ENCODE data around the gene PDE8B. TPM values are rescaled to one million over a fixed set of nuclear protein-coding genes. Genes with fewer than 3 reads are reported as not detected.

The PDE8B gene
- total RNA-seq, 1 experiment from 2014 or later, result 0.07 TPM

DNA sequence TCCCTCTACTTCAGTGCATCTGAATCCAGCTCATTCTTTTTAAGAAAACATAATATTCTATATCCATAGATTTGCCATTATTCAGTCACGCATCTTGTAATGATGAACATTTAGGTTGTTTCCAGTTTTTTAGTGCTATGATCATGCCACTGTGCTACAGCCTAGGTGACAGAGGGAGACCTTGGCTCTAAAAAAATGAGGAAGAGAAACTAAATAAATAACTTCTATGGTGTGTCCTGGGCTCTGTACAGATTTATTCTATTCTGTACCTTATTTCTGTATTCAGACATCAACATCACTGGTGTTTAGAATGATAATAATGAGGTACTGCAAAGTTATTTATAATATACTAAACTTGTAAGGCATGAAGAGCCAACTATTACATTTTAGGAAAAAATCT, 45.9 kb downstream of the PDE8B start:
- Histone ChIP-seq H3K4me2 (ENCODE audit: insufficient read depth, insufficient read length, low read length) (no peak overlapping the region), H3K14ac (ENCODE audit: insufficient read depth, low read length) (no peak overlapping the region), H3K56ac (ENCODE audit: insufficient read length, low read depth, low read length) (no peak overlapping the region), H2BK5ac (ENCODE audit: insufficient read length, low read length) (no peak overlapping the region), H2BK20ac (ENCODE audit: low read depth, low read length, poor library complexity, severe bottlenecking) (no peak overlapping the region), H2AK5ac (ENCODE audit: insufficient read length, low read length) (no peak overlapping the region), H3K23ac (ENCODE audit: insufficient read length, low read depth, low read length) (no peak overlapping the region), H3K79me1 (ENCODE audit: insufficient read depth, low read depth, low read length, poor library complexity, severe bottlenecking) (no peaks in the 10 kb centered on the region), H2BK15ac (ENCODE audit: low read depth, low read length) (no peak overlapping the region), H4K5ac (ENCODE audit: insufficient read length, low read depth, low read length) (no peak overlapping the region), H4K91ac (ENCODE audit: insufficient read length, low read depth, low read length) (no peak overlapping the region), H3K4me1 (ENCODE audit: insufficient read depth, low read length) (no peaks in the 10 kb centered on the region), H2BK120ac (ENCODE audit: low read depth, low read length, poor library complexity, severe bottlenecking) (no peak overlapping the region), H4K20me1 (ENCODE audit: control insufficient read depth, insufficient read depth, insufficient read length) (no peaks in the 10 kb centered on the region), H3K23me2 (ENCODE audit: insufficient read length, low read depth, low read length, poor library complexity, severe bottlenecking) (no peaks in the 10 kb centered on the region), H3K9me3 (ENCODE audit: control insufficient read depth, low read depth, low read length) (no peaks in the 10 kb centered on the region), H4K8ac (replicated peaks; ENCODE audit: insufficient read length, low read depth, low read length) (no peak overlapping the region), H3K27me3 (ENCODE audit: insufficient read depth, low read length) (no peaks in the 10 kb centered on the region), H3K79me2 (ENCODE audit: insufficient read depth, low read length) (no peaks in the 10 kb centered on the region), H3K18ac (ENCODE audit: insufficient read length, low read depth, low read length) (no peak overlapping the region), H3K4ac (ENCODE audit: low read depth, low read length) (no peak overlapping the region), H3K27ac (ENCODE audit: insufficient read length, low read depth, low read length) (no peak overlapping the region), H2AFZ (ENCODE audit: low read length) (no peak overlapping the region), H3K9ac (ENCODE audit: extremely low read depth, insufficient read length, low read length) (no peak overlapping the region), H2BK12ac (ENCODE audit: insufficient read length, low read depth, low read length) (no peak overlapping the region), H3T11ph (ENCODE audit: low read length) (no peak overlapping the region)
- H3K4me1 Mint-ChIP-seq, result peaks cover 9 to 12% of the 10 kb centered on the region in 2 experiments
- H3K27ac Mint-ChIP-seq, result no peak overlapping the region
- WGBS (ENCODE audit: extremely low coverage, insufficient read length, low lambda C conversion rate), result no CpG with 5 or more reads among the region's 1 CpG
- no peaks in the 10 kb centered on the region for H3K36me3 Mint-ChIP-seq (ENCODE audit: insufficient read depth in 1 of 3, low read depth in 3 of 3)
- H3K4me3 Mint-ChIP-seq, result no peak overlapping the region
- peaks cover 9% of the 10 kb centered on the region; the same call in 1 of the 2 replicates for H3K27me3 Mint-ChIP-seq (ENCODE audit: low read depth)
- H3K9me3 Mint-ChIP-seq, result no peaks in the 10 kb centered on the region
- TF ChIP-seq, protein P1, sequence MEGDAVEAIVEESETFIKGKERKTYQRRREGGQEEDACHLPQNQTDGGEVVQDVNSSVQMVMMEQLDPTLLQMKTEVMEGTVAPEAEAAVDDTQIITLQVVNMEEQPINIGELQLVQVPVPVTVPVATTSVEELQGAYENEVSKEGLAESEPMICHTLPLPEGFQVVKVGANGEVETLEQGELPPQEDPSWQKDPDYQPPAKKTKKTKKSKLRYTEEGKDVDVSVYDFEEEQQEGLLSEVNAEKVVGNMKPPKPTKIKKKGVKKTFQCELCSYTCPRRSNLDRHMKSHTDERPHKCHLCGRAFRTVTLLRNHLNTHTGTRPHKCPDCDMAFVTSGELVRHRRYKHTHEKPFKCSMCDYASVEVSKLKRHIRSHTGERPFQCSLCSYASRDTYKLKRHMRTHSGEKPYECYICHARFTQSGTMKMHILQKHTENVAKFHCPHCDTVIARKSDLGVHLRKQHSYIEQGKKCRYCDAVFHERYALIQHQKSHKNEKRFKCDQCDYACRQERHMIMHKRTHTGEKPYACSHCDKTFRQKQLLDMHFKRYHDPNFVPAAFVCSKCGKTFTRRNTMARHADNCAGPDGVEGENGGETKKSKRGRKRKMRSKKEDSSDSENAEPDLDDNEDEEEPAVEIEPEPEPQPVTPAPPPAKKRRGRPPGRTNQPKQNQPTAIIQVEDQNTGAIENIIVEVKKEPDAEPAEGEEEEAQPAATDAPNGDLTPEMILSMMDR (conservative IDR thresholded peaks at IDR 0.05), result no peak
- DNase-seq, result no peak
